HepG2 (cell line): ENCODE measurements around the gene SEPTIN3. TPM values are rescaled to one million over a fixed set of nuclear protein-coding genes. Genes with fewer than 3 reads are reported as not detected.

ENCODE experiments used
- DNMT1 ChIP-seq: sonication (generic); formaldehyde crosslinking; IDR thresholded peaks from 2 replicates; pipeline ENCODE4 v1.5.1; 2020; ENCODE audit warnings: mild to moderate bottlenecking, missing genetic modification reagents
- ELF3 ChIP-seq: IDR thresholded peaks from 2 replicates; pipeline ENCODE4 v1.6.1; 2016; ENCODE audit warnings: missing genetic modification reagents, missing compliant biosample characterization
- EP300 ChIP-seq, 3 experiments: sonication (generic) in 1 of 3; formaldehyde crosslinking in 1 of 3; IDR thresholded peaks; 2 replicates each; pipeline versions ENCODE4 v1.5.1 to v1.6.1; 2011 to 2020; ENCODE audit warnings: low read depth in 2 of 3, low read length in 2 of 3, borderline replicate concordance in 1 of 3, improper control_type of control experiment in 1 of 3, mild to moderate bottlenecking in 1 of 3, missing genetic modification reagents in 1 of 3, moderate library complexity in 1 of 3
- HDAC1 ChIP-seq: sonication (generic); formaldehyde crosslinking; IDR thresholded peaks from 2 replicates; pipeline ENCODE4 v1.5.1; 2020; ENCODE audit warnings: mild to moderate bottlenecking, missing genetic modification reagents
- KAT2B ChIP-seq: fragments of 150-350 bp; IDR thresholded peaks from 2 replicates; pipeline ENCODE4 v1.6.1; 2014; ENCODE audit warnings: low read depth, low read length, borderline replicate concordance
- KAT8 ChIP-seq: IDR thresholded peaks from 2 replicates; pipeline ENCODE4 v1.6.1; 2016; ENCODE audit warnings: missing genetic modification reagents, missing compliant biosample characterization
- KDM2A ChIP-seq: sonication (generic); formaldehyde crosslinking; IDR thresholded peaks from 2 replicates; pipeline ENCODE4 v1.4.0; 2020; ENCODE audit warnings: low read depth, missing genetic modification reagents, borderline replicate concordance
- SRSF9 ChIP-seq: fragments of 200-400 bp; formaldehyde crosslinking; IDR thresholded peaks from 2 replicates; pipeline ENCODE4 v1.6.1; 2018; ENCODE audit warnings: borderline replicate concordance, mild to moderate bottlenecking, low read depth, low read length; ENCODE audit not compliant: insufficient read depth, poor library complexity, severe bottlenecking
- TAF15 ChIP-seq: fragments of 200-400 bp; formaldehyde crosslinking; IDR thresholded peaks from one replicate; pipeline ENCODE4 v1.6.1; 2018; ENCODE audit warnings: mild to moderate bottlenecking, low read depth, low read length; ENCODE audit not compliant: poor library complexity, severe bottlenecking
- ZMYM2 ChIP-seq: sonication (generic); formaldehyde crosslinking; IDR thresholded peaks from 2 replicates; pipeline ENCODE4 v1.8.0; 2022; ENCODE audit warnings: mild to moderate bottlenecking, missing genetic modification reagents
- ZNF136 ChIP-seq: sonication (generic); formaldehyde crosslinking; IDR thresholded peaks from 2 replicates; pipeline ENCODE4 v1.8.1; 2022; ENCODE audit warnings: low read depth, mild to moderate bottlenecking, moderate library complexity, missing genetic modification reagents
- ZNF30 ChIP-seq: sonication (generic); formaldehyde crosslinking; IDR thresholded peaks from 2 replicates; pipeline ENCODE4 v1.5.0; 2020; ENCODE audit warnings: mild to moderate bottlenecking, missing genetic modification reagents
- ZNF432 ChIP-seq: sonication (generic); formaldehyde crosslinking; IDR thresholded peaks from 2 replicates; pipeline ENCODE4 v1.5.0; 2020; ENCODE audit warnings: missing genetic modification reagents, mild to moderate bottlenecking, borderline replicate concordance
- ZNF644 ChIP-seq: IDR thresholded peaks from 2 replicates; pipeline ENCODE4 v1.6.1; 2016; ENCODE audit warnings: low read depth
- ZNF749 ChIP-seq: sonication (generic); formaldehyde crosslinking; IDR thresholded peaks from 2 replicates; pipeline ENCODE4 v1.8.0; 2022; ENCODE audit warnings: mild to moderate bottlenecking, missing genetic modification reagents, moderate library complexity, borderline replicate concordance
- polyA plus RNA-seq, 8 experiments: library from polyadenylated mRNA; depleted of rRNA in 3 of 8; stranded (reverse) in 7 of 8; unstranded in 1 of 8; fragments of >200 nt; fragmentation: Illumina TruSeq in 4 of 8; extraction: Trizol in 4 of 8; gene quantifications; 2 replicates each; pipeline versions ENCODE4 v1.2.1 to v1.2.3, GENCODE V29; 2011 to 2016; ENCODE audit warnings: low read depth in 4 of 8, missing spikeins in 1 of 8, mixed read lengths in 1 of 8; ENCODE audit not compliant: insufficient read depth in 1 of 8
- total RNA-seq, 5 experiments: library from RNA; depleted of rRNA; stranded (reverse); fragments of >200 nt; fragmentation: Illumina TruSeq; extraction: Trizol; gene quantifications; 2 replicates each; pipeline ENCODE4 v1.2.3, GENCODE V29; 2016; ENCODE audit warnings: low read depth in 1 of 5
- TF ChIP-seq, protein P1 (sequence below): sonication (generic); formaldehyde crosslinking; IDR thresholded peaks from 2 replicates; pipeline ENCODE4 v1.4.0; 2020; ENCODE audit warnings: missing genetic modification reagents, borderline replicate concordance
- TF ChIP-seq, protein P2 (sequence below): sonication (generic); formaldehyde crosslinking; IDR thresholded peaks from 2 replicates; pipeline ENCODE4 v1.4.0; 2020; ENCODE audit warnings: missing genetic modification reagents
- TF ChIP-seq, protein P3 (sequence below): sonication (generic); formaldehyde crosslinking; IDR thresholded peaks from 2 replicates; pipeline ENCODE4 v1.8.0; 2022; ENCODE audit warnings: mild to moderate bottlenecking, missing genetic modification reagents, moderate library complexity
- TF ChIP-seq, protein P4 (sequence below), 2 experiments: sonication (generic) in 1 of 2; formaldehyde crosslinking in 1 of 2; IDR thresholded peaks; 2 replicates each; pipeline versions ENCODE4 v1.4.0 to v1.6.1; 2018 to 2020; ENCODE audit warnings: missing genetic modification reagents in 2 of 2, borderline replicate concordance in 1 of 2, low read depth in 1 of 2, mild to moderate bottlenecking in 1 of 2, missing biosample characterization in 1 of 2

SEPTIN3 gene
- total and polyA plus RNA-seq, 2 of the 13 experiments (the other 11 are each of a cell fraction or from before 2014, with no cell fraction given): 0.04 TPM; not detected in 1

DNA sequence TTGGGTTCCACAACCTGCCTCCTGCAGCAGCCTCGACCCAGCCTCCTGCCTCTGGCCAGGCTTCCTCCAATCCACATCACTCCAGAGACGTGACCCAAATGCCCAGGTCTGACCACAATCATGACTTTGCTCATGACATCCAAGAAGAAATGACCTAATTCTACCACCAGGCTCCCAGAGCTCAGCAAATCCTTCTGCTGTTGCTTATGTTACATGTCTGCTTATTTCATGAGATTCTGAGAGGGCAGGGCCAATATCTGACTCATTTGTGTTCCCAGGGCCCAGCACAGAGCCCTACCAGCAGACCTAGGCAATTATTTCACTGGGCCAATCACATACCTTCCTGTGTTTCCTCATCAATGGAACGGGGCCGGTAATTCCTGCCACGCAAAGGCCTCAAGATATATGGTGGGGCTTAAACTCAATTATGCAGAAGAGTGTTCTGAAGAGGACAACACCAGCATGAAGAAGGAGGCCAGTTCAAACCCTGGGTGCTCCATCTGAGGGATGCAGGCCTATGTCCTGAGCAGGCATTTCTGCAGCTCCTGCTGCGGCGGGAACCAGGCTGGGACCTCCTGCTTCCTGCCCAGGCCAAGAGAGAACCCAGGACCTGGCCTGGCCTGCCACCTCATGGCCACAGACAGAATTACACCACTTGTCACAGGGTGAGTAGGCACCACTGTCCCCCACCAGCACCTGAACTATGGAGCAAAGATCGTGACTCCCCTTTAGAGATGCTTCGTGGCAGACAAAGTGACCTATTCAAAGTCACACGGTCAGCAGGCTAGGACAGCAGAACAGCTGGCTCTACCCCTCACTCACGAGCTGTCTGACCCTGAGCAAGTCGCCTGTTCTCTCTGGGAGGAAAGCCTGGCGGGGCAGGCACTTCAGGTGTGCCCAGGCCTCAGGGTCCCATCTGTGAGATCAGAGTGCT lies 28.1 kb upstream of the SEPTIN3 start (continued):
- TF ChIP-seq, protein P1, sequence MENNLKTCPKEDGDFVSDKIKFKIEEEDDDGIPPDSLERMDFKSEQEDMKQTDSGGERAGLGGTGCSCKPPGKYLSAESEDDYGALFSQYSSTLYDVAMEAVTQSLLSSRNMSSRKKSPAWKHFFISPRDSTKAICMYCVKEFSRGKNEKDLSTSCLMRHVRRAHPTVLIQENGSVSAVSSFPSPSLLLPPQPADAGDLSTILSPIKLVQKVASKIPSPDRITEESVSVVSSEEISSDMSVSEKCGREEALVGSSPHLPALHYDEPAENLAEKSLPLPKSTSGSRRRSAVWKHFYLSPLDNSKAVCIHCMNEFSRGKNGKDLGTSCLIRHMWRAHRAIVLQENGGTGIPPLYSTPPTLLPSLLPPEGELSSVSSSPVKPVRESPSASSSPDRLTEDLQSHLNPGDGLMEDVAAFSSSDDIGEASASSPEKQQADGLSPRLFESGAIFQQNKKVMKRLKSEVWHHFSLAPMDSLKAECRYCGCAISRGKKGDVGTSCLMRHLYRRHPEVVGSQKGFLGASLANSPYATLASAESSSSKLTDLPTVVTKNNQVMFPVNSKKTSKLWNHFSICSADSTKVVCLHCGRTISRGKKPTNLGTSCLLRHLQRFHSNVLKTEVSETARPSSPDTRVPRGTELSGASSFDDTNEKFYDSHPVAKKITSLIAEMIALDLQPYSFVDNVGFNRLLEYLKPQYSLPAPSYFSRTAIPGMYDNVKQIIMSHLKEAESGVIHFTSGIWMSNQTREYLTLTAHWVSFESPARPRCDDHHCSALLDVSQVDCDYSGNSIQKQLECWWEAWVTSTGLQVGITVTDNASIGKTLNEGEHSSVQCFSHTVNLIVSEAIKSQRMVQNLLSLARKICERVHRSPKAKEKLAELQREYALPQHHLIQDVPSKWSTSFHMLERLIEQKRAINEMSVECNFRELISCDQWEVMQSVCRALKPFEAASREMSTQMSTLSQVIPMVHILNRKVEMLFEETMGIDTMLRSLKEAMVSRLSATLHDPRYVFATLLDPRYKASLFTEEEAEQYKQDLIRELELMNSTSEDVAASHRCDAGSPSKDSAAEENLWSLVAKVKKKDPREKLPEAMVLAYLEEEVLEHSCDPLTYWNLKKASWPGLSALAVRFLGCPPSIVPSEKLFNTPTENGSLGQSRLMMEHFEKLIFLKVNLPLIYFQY (CRISPR knock-in tag): no peak
- TF ChIP-seq ZNF136 (CRISPR knock-in tag) (no peak), KAT2B (no peak), HDAC1 (CRISPR knock-in tag) (0 out of 2 replicates have a peak, but pooled peaks have one; percentile 43), KDM2A (CRISPR knock-in tag) (peak; percentile 58; the same call in 1 of the 2 replicates), ZMYM2 (CRISPR knock-in tag) (no peak), ZNF644 (CRISPR knock-in tag) (no peak), ZNF30 (CRISPR knock-in tag) (no peak), ZNF749 (CRISPR knock-in tag) (no peak), EP300 (IDR thresholded peaks at IDR 0.05; ENCODE audit: low read depth in 2 of 2, low read length in 2 of 2) (no peak), EP300 (CRISPR knock-in tag; IDR thresholded peaks at IDR 0.05; ENCODE audit: borderline replicate concordance) (no peak), TAF15 (no peak), DNMT1 (CRISPR knock-in tag) (peak; percentile 57; the same call in 1 of the 2 replicates), ZNF432 (no peak), ELF3 (peak; percentile 50; the same call in 1 of the 2 replicates), SRSF9 (no peak), KAT8 (CRISPR knock-in tag) (no peak)
- TF ChIP-seq, protein P2, sequence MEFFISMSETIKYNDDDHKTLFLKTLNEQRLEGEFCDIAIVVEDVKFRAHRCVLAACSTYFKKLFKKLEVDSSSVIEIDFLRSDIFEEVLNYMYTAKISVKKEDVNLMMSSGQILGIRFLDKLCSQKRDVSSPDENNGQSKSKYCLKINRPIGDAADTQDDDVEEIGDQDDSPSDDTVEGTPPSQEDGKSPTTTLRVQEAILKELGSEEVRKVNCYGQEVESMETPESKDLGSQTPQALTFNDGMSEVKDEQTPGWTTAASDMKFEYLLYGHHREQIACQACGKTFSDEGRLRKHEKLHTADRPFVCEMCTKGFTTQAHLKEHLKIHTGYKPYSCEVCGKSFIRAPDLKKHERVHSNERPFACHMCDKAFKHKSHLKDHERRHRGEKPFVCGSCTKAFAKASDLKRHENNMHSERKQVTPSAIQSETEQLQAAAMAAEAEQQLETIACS (CRISPR knock-in tag): no peak
- TF ChIP-seq, protein P3, sequence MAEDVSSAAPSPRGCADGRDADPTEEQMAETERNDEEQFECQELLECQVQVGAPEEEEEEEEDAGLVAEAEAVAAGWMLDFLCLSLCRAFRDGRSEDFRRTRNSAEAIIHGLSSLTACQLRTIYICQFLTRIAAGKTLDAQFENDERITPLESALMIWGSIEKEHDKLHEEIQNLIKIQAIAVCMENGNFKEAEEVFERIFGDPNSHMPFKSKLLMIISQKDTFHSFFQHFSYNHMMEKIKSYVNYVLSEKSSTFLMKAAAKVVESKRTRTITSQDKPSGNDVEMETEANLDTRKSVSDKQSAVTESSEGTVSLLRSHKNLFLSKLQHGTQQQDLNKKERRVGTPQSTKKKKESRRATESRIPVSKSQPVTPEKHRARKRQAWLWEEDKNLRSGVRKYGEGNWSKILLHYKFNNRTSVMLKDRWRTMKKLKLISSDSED: no peak
- TF ChIP-seq, protein P4, sequence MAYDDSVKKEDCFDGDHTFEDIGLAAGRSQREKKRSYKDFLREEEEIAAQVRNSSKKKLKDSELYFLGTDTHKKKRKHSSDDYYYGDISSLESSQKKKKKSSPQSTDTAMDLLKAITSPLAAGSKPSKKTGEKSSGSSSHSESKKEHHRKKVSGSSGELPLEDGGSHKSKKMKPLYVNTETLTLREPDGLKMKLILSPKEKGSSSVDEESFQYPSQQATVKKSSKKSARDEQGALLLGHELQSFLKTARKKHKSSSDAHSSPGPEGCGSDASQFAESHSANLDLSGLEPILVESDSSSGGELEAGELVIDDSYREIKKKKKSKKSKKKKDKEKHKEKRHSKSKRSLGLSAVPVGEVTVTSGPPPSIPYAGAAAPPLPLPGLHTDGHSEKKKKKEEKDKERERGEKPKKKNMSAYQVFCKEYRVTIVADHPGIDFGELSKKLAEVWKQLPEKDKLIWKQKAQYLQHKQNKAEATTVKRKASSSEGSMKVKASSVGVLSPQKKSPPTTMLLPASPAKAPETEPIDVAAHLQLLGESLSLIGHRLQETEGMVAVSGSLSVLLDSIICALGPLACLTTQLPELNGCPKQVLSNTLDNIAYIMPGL (CRISPR knock-in tag; IDR thresholded peaks at IDR 0.05; ENCODE audit: borderline replicate concordance in 1 of 2, low read depth in 1 of 2): peak in 1 of 2 experiments; percentile 24; a peak in 1 of 4 replicates
